Measurements from ENCODE around the gene DHCR7.
A peak's percentile ranks its signal among the peaks of the same experiment; 100 is the strongest.

The DHCR7 gene

GRCh38 chr11:71448257-71449171 lies at the start of gene DHCR7:
TSS of gene DHCR7 (minus strand) at chr11:71448393. CDS start at chr11:71444952, 3,441 bp downstream.
- DNase-seq (ENCODE audit: insufficient read length, low spot score) (peak; percentile 96), FAIRE-seq (peak; percentile 31)

- FAIRE-seq: no peak
Measured at GRCh38 chr11:71496421-71496820, 48.2 kb upstream of the DHCR7 start.

GRCh38 chr11:71495286-71496230 lies 47.4 kb upstream of the DHCR7 start:
- no peak for FAIRE-seq
- DNase-seq (ENCODE audit: insufficient read length, low spot score): no peak

More at GRCh38 chr11:71496421-71496820, 48.2 kb upstream of the DHCR7 start:
- no peak for DNase-seq (ENCODE audit: insufficient read length, low spot score)

GRCh38 chr11:71491940-71492339 lies 43.7 kb upstream of the DHCR7 start:
- FAIRE-seq (no peak), DNase-seq (ENCODE audit: insufficient read length, low spot score) (no peak)

GRCh38 chr11:71491531-71491930 lies 43.3 kb upstream of the DHCR7 start:
- FAIRE-seq: no peak
- no peak for DNase-seq (ENCODE audit: insufficient read length, low spot score)

- FAIRE-seq: no peak
- no peak for DNase-seq (ENCODE audit: insufficient read length, low spot score)
Measured at GRCh38 chr11:71490731-71491390, 42.7 kb upstream of the DHCR7 start.

GRCh38 chr11:71490044-71490730 lies 42.0 kb upstream of the DHCR7 start:
- no peak for FAIRE-seq

GRCh38 chr11:71489311-71490043 lies 41.3 kb upstream of the DHCR7 start:
- peak; percentile 54 for DNase-seq (ENCODE audit: insufficient read length, low spot score)
- no peak for FAIRE-seq

More at GRCh38 chr11:71490044-71490730, 42.0 kb upstream of the DHCR7 start:
- DNase-seq (ENCODE audit: insufficient read length, low spot score): no peak

GRCh38 chr11:71488681-71489270 lies 40.6 kb upstream of the DHCR7 start:
- DNase-seq (ENCODE audit: insufficient read length, low spot score): no peak
- FAIRE-seq: no peak

- no peak for FAIRE-seq
- no peak for DNase-seq (ENCODE audit: insufficient read length, low spot score)
Measured at GRCh38 chr11:71486320-71486719, 38.1 kb upstream of the DHCR7 start.

GRCh38 chr11:71485466-71485865 lies 37.3 kb upstream of the DHCR7 start:
- FAIRE-seq (no peak), DNase-seq (ENCODE audit: insufficient read length, low spot score) (no peak)

GRCh38 chr11:71485063-71485399 lies 36.8 kb upstream of the DHCR7 start:
- DNase-seq (ENCODE audit: insufficient read length, low spot score): no peak
- no peak for FAIRE-seq

GRCh38 chr11:71484248-71485062 lies 36.3 kb upstream of the DHCR7 start:
- DNase-seq (ENCODE audit: insufficient read length, low spot score) (no peak), FAIRE-seq (no peak)

- no peak for DNase-seq (ENCODE audit: insufficient read length, low spot score)
- FAIRE-seq: no peak
Measured at GRCh38 chr11:71483692-71484091, 35.5 kb upstream of the DHCR7 start.

GRCh38 chr11:71482746-71483364 lies 34.7 kb upstream of the DHCR7 start:
- DNase-seq (ENCODE audit: insufficient read length, low spot score) (no peak), FAIRE-seq (no peak)

GRCh38 chr11:71482216-71482615 lies 34.0 kb upstream of the DHCR7 start:
- FAIRE-seq (no peak), DNase-seq (ENCODE audit: insufficient read length, low spot score) (no peak)

GRCh38 chr11:71481101-71481960 lies 33.1 kb upstream of the DHCR7 start:
- DNase-seq (ENCODE audit: insufficient read length, low spot score) (no peak), FAIRE-seq (no peak)
